HepG2 (cell line): ENCODE results near the gene NFKBIL1. TPM values are rescaled to one million over a fixed set of nuclear protein-coding genes. Genes with fewer than 3 reads are reported as not detected.

ENCODE experiments used
- CCAR2 ChIP-seq: fragments of 200-400 bp; formaldehyde crosslinking; optimal IDR thresholded peaks from 2 replicates; pipeline ENCODE3; 2018; ENCODE audit warnings: low read depth, mild to moderate bottlenecking, low read length, moderate library complexity
- DNMT3B ChIP-seq: conservative IDR thresholded peaks from 2 replicates; pipeline ENCODE4 v1.6.1; 2016; ENCODE audit warnings: missing biosample characterization, control low read depth
- GRHL1 ChIP-seq: sonication (generic); formaldehyde crosslinking; conservative IDR thresholded peaks from 2 replicates; pipeline ENCODE4 v1.8.0; 2022; ENCODE audit warnings: missing genetic modification reagents
- IKZF5 ChIP-seq: IDR thresholded peaks from 2 replicates; pipeline ENCODE4 v1.6.1; 2018; ENCODE audit warnings: missing genetic modification reagents, mild to moderate bottlenecking, missing compliant biosample characterization
- JDP2 ChIP-seq: sonication (generic); formaldehyde crosslinking; IDR thresholded peaks from 2 replicates; pipeline ENCODE4 v1.8.1; 2022; ENCODE audit warnings: missing genetic modification reagents, borderline replicate concordance
- PATZ1 ChIP-seq: sonication (generic); formaldehyde crosslinking; IDR thresholded peaks from 2 replicates; pipeline ENCODE4 v1.4.0; 2020; ENCODE audit warnings: missing genetic modification reagents
- PAWR ChIP-seq: sonication (generic); formaldehyde crosslinking; IDR thresholded peaks from 2 replicates; pipeline ENCODE4 v1.4.0; 2020; ENCODE audit warnings: missing genetic modification reagents, mild to moderate bottlenecking, borderline replicate concordance
- PBX2 ChIP-seq: IDR thresholded peaks from 2 replicates; pipeline ENCODE4 v1.6.1; 2016; ENCODE audit warnings: control low read depth
- SIX1 ChIP-seq: sonication (generic); formaldehyde crosslinking; IDR thresholded peaks from 2 replicates; pipeline ENCODE4 v1.4.0; 2020; ENCODE audit warnings: missing genetic modification reagents, borderline replicate concordance
- SKIL ChIP-seq: sonication (generic); formaldehyde crosslinking; IDR thresholded peaks from 2 replicates; pipeline ENCODE4 v1.8.0; 2022; ENCODE audit warnings: missing genetic modification reagents, mild to moderate bottlenecking, moderate library complexity, borderline replicate concordance
- SP4 ChIP-seq: sonication (generic); formaldehyde crosslinking; IDR thresholded peaks from 2 replicates; pipeline ENCODE4 v1.8.1; 2023; ENCODE audit warnings: mild to moderate bottlenecking, missing genetic modification reagents
- TBL1XR1 ChIP-seq: fragments of 150-350 bp; IDR thresholded peaks from 2 replicates; pipeline ENCODE4 v1.6.1; 2014; ENCODE audit warnings: borderline replicate concordance, low read length; ENCODE audit not compliant: partially characterized antibody
- THAP11 ChIP-seq: IDR thresholded peaks from 2 replicates; pipeline ENCODE4 v1.6.1; 2016; ENCODE audit warnings: missing biosample characterization, missing genetic modification reagents
- YY1 ChIP-seq: IDR thresholded peaks from 2 replicates; pipeline ENCODE4 v1.6.1; 2011; ENCODE audit warnings: low read length, low read depth, moderate library complexity, mild to moderate bottlenecking; ENCODE audit not compliant: insufficient read depth, insufficient replicate concordance
- ZFP62 ChIP-seq: sonication (generic); formaldehyde crosslinking; IDR thresholded peaks from 2 replicates; pipeline ENCODE4 v1.4.0; 2020; ENCODE audit warnings: missing genetic modification reagents
- ZIK1 ChIP-seq: sonication (generic); formaldehyde crosslinking; IDR thresholded peaks from 2 replicates; pipeline ENCODE4 v1.5.0; 2020; ENCODE audit warnings: mild to moderate bottlenecking, low read depth, missing genetic modification reagents, borderline replicate concordance
- ZMYM4 ChIP-seq: sonication (generic); formaldehyde crosslinking; IDR thresholded peaks from 2 replicates; pipeline ENCODE4 v1.8.1; 2023; ENCODE audit warnings: mild to moderate bottlenecking, missing genetic modification reagents
- ZNF251 ChIP-seq: sonication (generic); formaldehyde crosslinking; IDR thresholded peaks from 2 replicates; pipeline ENCODE4 v1.9.0; 2021; ENCODE audit warnings: mild to moderate bottlenecking, missing genetic modification reagents
- ZNF768 ChIP-seq: sonication (generic); formaldehyde crosslinking; IDR thresholded peaks from 2 replicates; pipeline ENCODE4 v1.4.0; 2020; ENCODE audit warnings: missing genetic modification reagents
- ZNF788 ChIP-seq: sonication (generic); formaldehyde crosslinking; IDR thresholded peaks from 2 replicates; pipeline ENCODE4 v1.5.0; 2020; ENCODE audit warnings: mild to moderate bottlenecking, missing genetic modification reagents, borderline replicate concordance
- ZSCAN29 ChIP-seq: sonication (generic); formaldehyde crosslinking; conservative IDR thresholded peaks from 2 replicates; pipeline ENCODE4 v1.4.0; 2020; ENCODE audit warnings: mild to moderate bottlenecking, missing genetic modification reagents
- polyA plus RNA-seq, 8 experiments: library from polyadenylated mRNA; depleted of rRNA in 3 of 8; stranded (reverse) in 7 of 8; unstranded in 1 of 8; fragments of >200 nt; fragmentation: Illumina TruSeq in 4 of 8; extraction: Trizol in 4 of 8; gene quantifications; 2 replicates each; pipeline versions ENCODE4 v1.2.1 to v1.2.3, GENCODE V29; 2011 to 2016; ENCODE audit warnings: low read depth in 4 of 8, missing spikeins in 1 of 8, mixed read lengths in 1 of 8; ENCODE audit not compliant: insufficient read depth in 1 of 8
- total RNA-seq, 5 experiments: library from RNA; depleted of rRNA; stranded (reverse); fragments of >200 nt; fragmentation: Illumina TruSeq; extraction: Trizol; gene quantifications; 2 replicates each; pipeline ENCODE4 v1.2.3, GENCODE V29; 2016; ENCODE audit warnings: low read depth in 1 of 5

NFKBIL1 gene
- total and polyA plus RNA-seq, 2 of the 13 experiments (the other 11 are each of a cell fraction or from before 2014, with no cell fraction given), result 9.7 to 19.5 TPM

GRCh38 chr6:31528821-31529328 lies 18.5 kb upstream of the NFKBIL1 start, which contains the start of gene MCCD1 (continued):
- TF ChIP-seq PATZ1 (CRISPR knock-in tag) (no peak; the same call in 1 of the 2 replicates), DNMT3B (no peak), ZSCAN29 (no peak), THAP11 (CRISPR knock-in tag) (no peak; the same call in 1 of the 2 replicates), ZMYM4 (CRISPR knock-in tag) (no peak), PAWR (CRISPR knock-in tag) (no peak), TBL1XR1 (no peak), SIX1 (CRISPR knock-in tag) (no peak), IKZF5 (CRISPR knock-in tag) (no peak), ZNF788 (no peak), ZNF251 (no peak), JDP2 (CRISPR knock-in tag) (no peak), GRHL1 (CRISPR knock-in tag) (no peak), YY1 (no peak), SKIL (CRISPR knock-in tag) (no peak), ZNF768 (CRISPR knock-in tag) (0 out of 2 replicates have a peak, but pooled peaks have one; percentile 45), SP4 (CRISPR knock-in tag) (peak; percentile 59; the same call in 1 of the 2 replicates), PBX2 (CRISPR knock-in tag) (no peak), ZFP62 (CRISPR knock-in tag) (no peak), ZIK1 (CRISPR knock-in tag) (no peak), CCAR2 (no peak)
